Subcutaneous adipose tissue (tissue), 4 donors: ENCODE measurements around the gene RTN4RL2. TPM values are rescaled to one million over a fixed set of nuclear protein-coding genes. Genes with fewer than 3 reads are reported as not detected.

Experiments used
- CTCF ChIP-seq: fragments of 450-650 bp; IDR thresholded peaks from one replicate; pipeline ENCODE4 v1.5.1; 2016; ENCODE audit warnings: low read depth, mild to moderate bottlenecking, control low read depth, antibody characterized with exemption, moderate library complexity
- total RNA-seq, 4 donors: library from RNA; depleted of rRNA; stranded (reverse); fragments of >200 nt; gene quantifications; one replicate each; pipeline ENCODE4 v1.1.0, GENCODE V29; 2016

Gene RTN4RL2
- total RNA-seq, 4 donors from 2014 or later, result 0.38 to 0.82 (median 0.68) TPM; not detected in 1

GRCh38 chr11:57499413-57499982 lies 39.2 kb downstream of the RTN4RL2 start:
- no peak for TF ChIP-seq CTCF

- no peak for TF ChIP-seq CTCF
These were observed 39.7 kb downstream of the RTN4RL2 start for GRCh38 chr11:57499983-57500461.

- no peak for TF ChIP-seq CTCF
These were observed 40.2 kb downstream of the RTN4RL2 start for GRCh38 chr11:57500515-57500914.

- TF ChIP-seq CTCF, result no peak
These were observed 40.6 kb downstream of the RTN4RL2 start for GRCh38 chr11:57500926-57501325.

GRCh38 chr11:57501953-57502352 lies 41.6 kb downstream of the RTN4RL2 start:
- no peak for TF ChIP-seq CTCF

GRCh38 chr11:57502376-57502775 lies 42.0 kb downstream of the RTN4RL2 start:
- no peak for TF ChIP-seq CTCF

GRCh38 chr11:57502870-57503269 lies 42.5 kb downstream of the RTN4RL2 start:
- no peak for TF ChIP-seq CTCF
